Cardiac septum (tissue), 1 donor: Measurements from ENCODE around the gene CRYBA4. TPM values are rescaled to one million over a fixed set of nuclear protein-coding genes. Genes with fewer than 3 reads are reported as not detected.

Experiments used
- DNase-seq: peaks from one replicate; pipeline ENCODE4 v3.0.0-alpha.2; 2020; ENCODE audit warnings: low spot score
- intact Hi-C: fragments of 100-400 bp; cut with DNase I; formaldehyde crosslinking; loops from one replicate; pipeline ENCODE4 v1.14.0; 2022
- long read RNA-seq: library from polyadenylated mRNA; unstranded; transcript quantifications from one replicate; pipeline ENCODE4 v2.0.0, GENCODE V29; 2021
- total RNA-seq: library from RNA; stranded (reverse); fragmentation: NEBNext Ultra II Directional; extraction: Animal tissue kit (Norgen Biotek cat#: 25700); gene quantifications from one replicate; pipeline ENCODE4 v1.2.1, GENCODE V29; 2021
- donor health status: DM: no; HTN: no; CAD: no.

CRYBA4 gene
- not detected for total RNA-seq
- long read RNA-seq: 0 reads

- intact Hi-C loops: no loop called here
- DNase-seq: no peak
Observed at GRCh38 chr22:26621663-26622062, at the start of gene CRYBA4. CRYBA4 (plus strand) TSS chr22:26621963; CDS start chr22:26622597, 634 bp downstream.

GRCh38 chr22:26573026-26573662 lies 48.6 kb upstream of the CRYBA4 start:
- peak; percentile 88 for DNase-seq
- intact Hi-C loops: no loop called here

GRCh38 chr22:26574001-26574723 lies 47.6 kb upstream of the CRYBA4 start:
- no peak for DNase-seq
- intact Hi-C loops: no loop called here

- DNase-seq: no peak
- intact Hi-C loops: no loop called here
Observed at GRCh38 chr22:26576026-26576680, 45.6 kb upstream of the CRYBA4 start.

- no peak for DNase-seq
- intact Hi-C loops: no loop called here
Observed at GRCh38 chr22:26577081-26577480, 44.7 kb upstream of the CRYBA4 start.

- no peak for DNase-seq
- intact Hi-C loops: no loop called here
Observed at GRCh38 chr22:26579331-26579886, 42.4 kb upstream of the CRYBA4 start.

- DNase-seq: no peak
- intact Hi-C loops: no loop called here
Observed at GRCh38 chr22:26580240-26580962, 41.4 kb upstream of the CRYBA4 start.

GRCh38 chr22:26581026-26581425 lies 40.7 kb upstream of the CRYBA4 start:
- no peak for DNase-seq
- intact Hi-C loops: no loop called here

- no peak for DNase-seq
- intact Hi-C loops: no loop called here
Observed at GRCh38 chr22:26581633-26582168, 40.1 kb upstream of the CRYBA4 start.

- intact Hi-C loops: no loop called here
- no peak for DNase-seq
Observed at GRCh38 chr22:26584010-26584409, 37.8 kb upstream of the CRYBA4 start.

- peak; percentile 80 for DNase-seq
- intact Hi-C loops: loop anchor here (5.0 kb wide), 1 partner anchor 38 kb away; no protein-coding TSS in a partner anchor
Observed at GRCh38 chr22:26585104-26585790, 36.5 kb upstream of the CRYBA4 start.

- intact Hi-C loops: loop anchor here (5.0 kb wide), 1 partner anchor 39 kb away; no protein-coding TSS in a partner anchor
- DNase-seq: peak; percentile 57
Observed at GRCh38 chr22:26586556-26587325, 35.0 kb upstream of the CRYBA4 start.

GRCh38 chr22:26587991-26588613 lies 33.7 kb upstream of the CRYBA4 start:
- no peak for DNase-seq
- intact Hi-C loops: loop anchor here (5.0 kb wide), 1 partner anchor 41 kb away; no protein-coding TSS in a partner anchor

GRCh38 chr22:26588729-26589366 lies 32.9 kb upstream of the CRYBA4 start:
- intact Hi-C loops: loop anchor here (5.0 kb wide), 1 partner anchor 42 kb away; no protein-coding TSS in a partner anchor
- DNase-seq: peak; percentile 71

- peak; percentile 78 for DNase-seq
- intact Hi-C loops: loop anchor here (5.0 kb wide), 1 partner anchor 42 kb away; no protein-coding TSS in a partner anchor
Observed at GRCh38 chr22:26589367-26589844, 32.4 kb upstream of the CRYBA4 start.

- DNase-seq: peak; percentile 93
- intact Hi-C loops: loop anchor here (2.0 to 5.0 kb wide), 2 partner anchors 43 to 85 kb away; no protein-coding TSS in a partner anchor
Observed at GRCh38 chr22:26589845-26590736, 31.7 kb upstream of the CRYBA4 start, which contains the start of gene TPST2. TPST2 (minus strand) TSS chr22:26590132; CDS start chr22:26541630, 48,502 bp downstream.
